Measurements from ENCODE around the gene NUDCD3.
"Not testable (repeated sequence)": the region's sequence is repeated elsewhere in the genome, so short reads cannot be mapped to it uniquely, and the experiment has no call there.

NUDCD3 gene

DNA sequence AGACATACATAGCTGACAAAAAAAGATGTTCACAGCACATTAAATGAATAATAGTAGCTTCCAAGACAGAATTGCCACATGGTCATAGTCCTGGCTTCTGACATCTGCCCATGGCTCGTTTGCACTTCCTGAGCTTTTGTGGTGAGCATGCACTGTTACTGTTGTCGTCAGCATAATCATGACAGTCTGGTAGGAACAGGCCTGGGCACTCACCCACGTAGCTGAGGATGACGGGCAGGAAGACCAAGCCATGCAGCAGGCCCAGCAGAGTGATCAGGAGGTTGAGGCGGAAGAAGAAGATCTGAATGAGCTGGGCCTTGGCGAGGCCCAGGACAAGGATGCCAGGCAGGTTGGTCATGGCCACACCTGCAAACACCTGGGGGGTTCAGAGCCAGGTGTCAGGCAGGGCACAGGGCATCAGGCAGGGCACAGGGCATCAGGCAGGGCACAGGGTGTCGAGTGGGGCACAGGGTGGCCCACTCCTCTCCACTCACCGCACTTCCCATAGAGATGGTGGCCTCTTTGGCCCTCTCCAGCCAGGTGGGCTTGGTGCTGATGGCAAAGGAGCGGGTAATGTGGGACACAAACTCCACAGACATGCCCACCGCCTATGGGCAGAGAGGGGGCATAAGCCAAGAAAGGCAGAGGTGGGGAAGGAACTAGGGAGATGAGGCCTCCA, 25.3 kb upstream of the NUDCD3 start:
- DNase-seq = no peak

DNA sequence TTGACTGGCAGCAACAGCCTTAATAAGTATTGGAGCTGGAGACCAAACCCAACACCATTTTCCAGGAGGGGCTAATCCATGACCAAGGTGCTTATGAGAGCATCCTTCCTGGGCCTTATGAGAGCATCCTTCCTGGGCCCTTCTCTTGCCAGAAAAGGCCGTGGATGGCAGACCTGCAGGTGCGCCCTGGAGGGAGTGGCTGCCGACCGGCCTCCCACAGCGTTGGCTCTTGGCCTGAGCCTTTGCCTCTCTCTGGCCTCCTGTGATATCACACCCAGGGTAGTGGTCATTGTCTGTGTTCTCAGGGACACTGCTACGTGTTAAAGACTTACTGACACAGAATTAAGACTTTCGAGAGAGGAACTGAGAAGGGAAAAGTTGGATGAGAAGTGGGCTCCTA, 22.3 kb upstream of the NUDCD3 start:
- DNase-seq = no peak

DNA sequence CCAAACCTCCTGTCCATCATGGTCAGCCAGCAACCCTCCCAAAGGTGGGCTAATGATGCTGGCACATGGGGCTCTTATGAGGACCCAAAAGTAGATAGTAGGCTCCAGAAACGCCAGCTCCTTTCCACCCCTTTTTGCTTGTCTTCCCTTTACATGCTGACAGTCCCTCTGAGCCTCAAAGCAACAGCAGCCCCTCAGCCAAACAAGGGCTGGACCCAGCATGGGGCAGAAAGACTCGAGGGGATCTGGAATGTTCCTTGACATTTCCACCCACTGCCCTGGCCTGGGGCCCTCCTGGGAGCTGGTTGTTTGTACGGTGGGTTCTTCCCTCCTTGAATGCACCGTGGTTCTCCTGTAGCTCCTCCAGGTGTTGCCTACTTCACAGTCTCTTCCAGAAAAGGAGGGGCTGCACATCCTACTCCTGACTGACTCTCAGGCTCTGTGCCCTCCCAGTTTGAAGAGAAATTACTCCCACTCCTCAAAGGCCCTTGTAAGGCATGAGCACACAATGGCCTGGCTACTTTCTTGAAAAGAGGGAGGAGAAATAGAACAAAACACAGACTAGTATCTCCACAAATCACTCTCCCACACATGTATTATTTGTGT, 21.5 kb upstream of the NUDCD3 start:
- DNase-seq = no peak

DNA sequence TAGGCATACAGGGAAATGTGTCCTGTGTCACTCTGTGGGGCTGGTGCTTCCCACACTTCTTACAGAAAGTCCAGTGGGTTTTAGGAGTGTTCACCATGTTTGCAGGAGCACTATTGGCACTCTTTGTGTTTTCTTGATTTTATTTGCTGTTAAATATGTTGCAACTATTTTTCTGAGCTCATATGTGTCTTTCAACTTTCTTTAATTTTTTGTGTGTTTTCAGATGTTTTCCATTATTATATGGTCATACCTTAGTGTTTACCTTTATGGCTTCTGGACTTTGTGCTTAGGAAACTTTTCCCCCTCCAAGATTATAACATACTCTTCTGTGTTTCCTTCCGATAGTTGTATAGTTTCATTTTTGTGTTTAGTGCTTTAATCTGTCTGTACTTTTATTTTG, 20.8 kb upstream of the NUDCD3 start:
- no peak for DNase-seq

DNA sequence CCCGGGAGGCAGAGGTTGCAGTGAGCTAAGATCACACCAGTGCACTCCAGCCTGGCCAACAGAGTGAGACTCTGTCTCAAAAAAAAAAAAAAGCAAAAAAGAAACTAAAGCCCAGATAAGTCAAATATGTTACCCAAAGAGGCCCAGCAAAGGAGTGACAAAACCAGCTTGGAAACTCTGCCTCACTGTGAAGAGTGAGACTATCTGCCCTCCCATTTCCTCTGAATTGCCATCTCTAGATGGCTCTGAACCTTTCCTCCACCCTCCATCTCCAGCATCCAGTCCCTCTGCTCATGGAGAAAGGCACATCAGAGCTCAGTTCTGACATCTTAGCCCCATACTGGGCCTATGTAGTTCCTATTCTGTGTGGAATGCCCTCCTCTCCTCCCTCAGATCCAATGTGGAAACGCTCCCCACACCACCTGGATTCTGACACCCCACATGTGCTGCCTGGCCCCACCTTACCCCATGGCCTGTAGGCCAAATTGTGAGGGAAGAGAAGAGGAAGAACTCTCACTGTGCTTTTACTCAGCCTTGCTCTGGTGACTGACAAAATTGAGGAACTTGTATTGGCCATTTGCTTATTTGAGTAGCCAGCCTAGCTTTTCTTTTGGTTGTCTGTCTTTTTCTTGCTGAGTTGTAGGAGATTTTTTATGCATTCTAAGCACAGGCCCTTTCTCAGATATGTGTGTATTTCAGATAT, 18.0 kb upstream of the NUDCD3 start:
- DNase-seq = peak; percentile 14

DNA sequence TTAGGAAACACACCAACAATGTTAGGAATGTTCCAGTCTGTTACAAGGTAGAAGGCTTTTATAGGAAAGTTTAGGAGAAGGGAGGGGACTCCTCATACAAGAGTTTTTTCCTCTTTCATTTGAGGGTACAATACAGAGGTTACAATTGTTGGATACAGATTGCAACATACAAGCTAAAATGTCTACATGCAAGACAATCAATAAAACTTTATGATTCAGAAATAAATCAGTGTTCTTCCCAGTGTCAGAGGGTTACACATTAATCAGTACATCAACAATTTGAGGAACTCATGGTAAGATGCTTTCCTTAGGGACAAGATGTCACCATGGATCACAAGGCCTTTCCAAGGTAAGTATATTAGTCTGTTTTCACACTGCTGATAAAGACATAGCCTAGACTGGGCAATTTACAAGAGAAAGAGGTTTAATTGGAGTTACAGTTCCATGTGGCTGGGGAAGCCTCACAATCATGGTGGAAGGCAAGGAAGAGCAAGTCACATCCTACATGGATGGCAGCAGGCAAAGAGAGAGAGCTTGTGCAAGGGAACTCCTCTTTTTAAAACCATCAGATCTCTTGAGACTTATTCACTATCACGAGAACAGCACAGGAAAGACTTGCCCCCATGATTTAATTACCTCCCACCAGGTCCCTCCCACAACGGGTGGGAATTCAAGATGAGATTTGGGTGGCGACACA, 16.3 kb upstream of the NUDCD3 start:
- not testable (repeated sequence) for DNase-seq

DNA sequence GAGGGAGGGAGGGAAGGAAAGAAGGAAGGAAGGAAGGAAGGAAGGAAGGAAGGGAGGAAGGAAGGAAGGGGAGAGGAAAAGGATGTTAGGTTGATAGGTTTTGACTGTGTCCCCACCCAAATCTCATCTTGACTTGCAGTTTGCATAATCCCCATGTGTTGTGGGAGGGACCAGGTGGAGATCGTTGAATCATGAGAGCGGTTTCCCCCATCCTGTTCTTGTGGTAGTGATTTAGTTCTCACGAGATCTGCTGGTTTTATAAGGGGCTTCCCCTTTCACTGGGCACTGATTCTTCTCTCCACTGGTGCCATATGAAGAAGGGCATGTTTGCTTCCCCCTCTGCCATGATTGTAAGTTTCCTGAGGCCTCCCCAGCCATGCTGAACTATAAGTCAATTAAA, 15.1 kb upstream of the NUDCD3 start:
- no peak for DNase-seq

DNA sequence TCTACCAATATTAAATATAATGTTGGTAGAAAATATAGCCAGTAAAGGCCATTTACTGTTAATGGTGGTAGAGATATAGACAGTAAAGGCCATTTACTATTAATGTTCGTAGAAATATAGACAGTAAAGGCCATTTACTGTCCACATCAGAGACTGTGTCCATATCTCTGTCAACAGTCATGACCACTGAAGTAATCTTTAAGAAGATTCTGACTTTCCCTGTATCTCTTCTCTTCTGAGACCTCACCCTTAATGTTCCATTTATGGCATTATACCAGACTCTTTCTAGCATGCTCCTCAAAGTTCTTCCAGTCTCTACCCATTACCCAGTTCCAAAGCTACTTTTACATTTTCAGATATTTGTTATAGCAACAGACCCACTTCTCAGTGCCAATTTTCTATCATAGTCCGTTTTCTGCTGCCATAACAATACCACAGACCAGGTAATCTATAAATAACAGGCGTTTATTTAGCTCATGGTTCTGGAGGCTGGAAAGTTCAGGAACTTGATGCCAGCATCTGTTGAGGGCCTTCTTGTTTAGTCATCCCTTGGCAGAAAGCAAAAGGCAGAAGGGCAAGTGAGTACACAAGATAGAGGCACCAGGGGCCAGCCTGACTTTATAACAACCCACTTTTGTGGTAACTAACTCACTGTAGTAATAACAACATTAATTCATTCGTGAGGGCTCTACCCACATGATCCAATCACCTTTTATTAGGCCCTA, 7.9 kb upstream of the NUDCD3 start:
- DNase-seq = no peak

DNA sequence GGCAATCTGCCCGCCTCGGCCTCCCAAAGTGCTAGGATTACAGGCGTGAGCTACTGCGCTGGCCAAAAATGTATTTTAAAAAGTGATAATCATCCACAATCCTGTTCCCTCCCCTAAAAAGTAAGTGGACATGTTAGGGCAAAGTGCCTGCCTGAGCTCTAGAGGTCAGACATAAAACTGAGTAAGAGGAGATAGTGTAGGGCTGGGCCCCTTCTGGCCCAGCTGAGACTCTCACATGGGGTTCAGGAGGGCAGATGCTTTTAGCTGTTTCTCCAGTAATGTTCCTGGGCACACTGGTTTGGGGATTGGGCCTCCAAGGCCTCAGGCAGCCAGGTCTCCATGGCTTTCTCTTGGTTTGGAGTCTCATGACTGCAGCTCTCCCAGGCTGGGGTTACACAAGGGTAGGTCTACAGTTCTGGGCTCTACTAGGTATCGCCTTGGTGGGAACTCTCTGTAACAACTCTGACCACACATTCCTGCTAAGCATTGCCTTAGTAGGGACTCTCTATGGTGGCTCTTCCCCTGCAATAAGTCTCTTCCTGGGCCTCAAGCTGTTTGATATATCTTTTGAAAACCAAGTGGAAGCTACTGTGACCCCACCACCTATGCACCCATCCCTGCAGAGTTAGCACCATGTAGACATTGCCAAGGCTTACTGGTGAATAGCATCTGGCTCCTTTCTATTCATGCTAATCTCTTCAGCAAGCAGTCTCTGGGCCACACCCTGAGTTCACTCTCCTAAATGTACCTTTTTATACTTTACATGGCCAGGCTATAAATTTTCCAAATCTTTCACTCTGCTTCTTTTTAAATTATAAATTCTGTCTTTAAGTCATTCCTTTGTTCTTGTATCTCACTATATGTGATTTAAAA, 6.9 kb upstream of the NUDCD3 start:
- no peak for DNase-seq

DNA sequence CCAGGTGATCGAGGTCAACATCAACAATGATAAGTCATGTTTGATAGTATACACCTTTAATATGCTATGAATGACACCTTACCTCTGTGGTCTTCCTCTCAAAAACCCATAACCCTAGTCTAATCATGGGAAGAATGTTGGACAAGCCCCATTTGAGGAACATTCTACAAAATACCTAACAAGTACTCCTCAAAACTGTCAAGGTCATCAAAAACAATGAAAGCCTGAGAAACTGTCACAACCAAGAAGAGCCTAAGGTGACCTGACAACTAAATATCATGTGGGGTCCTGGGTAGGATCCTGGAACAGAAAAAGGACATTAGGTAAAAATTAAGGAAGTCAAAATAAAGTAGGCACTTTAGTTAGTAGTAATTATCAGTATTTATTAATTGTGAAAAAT, 5.9 kb upstream of the NUDCD3 start:
- no peak for DNase-seq

DNA sequence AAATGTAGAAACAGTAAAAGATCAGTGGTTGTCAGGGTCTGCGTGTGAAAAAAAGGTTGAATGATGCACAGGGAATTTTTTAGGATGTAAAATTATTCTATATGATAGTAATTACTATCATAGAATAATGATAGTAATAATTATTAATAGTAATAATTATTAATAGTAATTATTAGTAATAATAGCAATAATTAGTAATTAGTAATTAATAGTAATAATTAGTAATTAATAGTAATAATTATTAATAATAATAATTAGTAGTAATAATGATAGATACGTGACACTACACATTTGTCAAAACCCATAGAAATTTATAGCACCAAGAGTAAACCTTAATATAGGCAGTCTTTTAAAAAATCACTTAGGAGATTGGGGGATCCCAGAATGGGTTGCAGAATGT, 4.5 kb upstream of the NUDCD3 start:
- DNase-seq = no peak

DNA sequence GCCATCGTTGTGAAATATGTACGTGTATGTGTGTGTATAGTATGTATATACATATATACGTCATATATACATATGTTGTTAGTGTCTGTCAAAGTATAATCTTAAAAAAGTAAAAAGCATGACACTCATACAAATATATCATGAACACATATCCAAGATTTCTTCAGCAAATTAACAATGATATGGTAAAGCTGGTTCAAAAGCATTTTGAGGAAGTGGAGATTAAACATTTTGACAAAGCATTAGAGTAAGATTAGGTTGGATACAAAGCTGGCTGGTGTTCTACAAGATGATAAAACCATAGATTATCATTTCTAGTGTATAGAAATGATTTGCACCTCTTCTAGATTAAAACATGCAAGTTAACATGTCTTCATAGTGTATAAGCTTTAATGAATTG, 771 bp upstream of the NUDCD3 start:
- DNase-seq = no peak

DNA sequence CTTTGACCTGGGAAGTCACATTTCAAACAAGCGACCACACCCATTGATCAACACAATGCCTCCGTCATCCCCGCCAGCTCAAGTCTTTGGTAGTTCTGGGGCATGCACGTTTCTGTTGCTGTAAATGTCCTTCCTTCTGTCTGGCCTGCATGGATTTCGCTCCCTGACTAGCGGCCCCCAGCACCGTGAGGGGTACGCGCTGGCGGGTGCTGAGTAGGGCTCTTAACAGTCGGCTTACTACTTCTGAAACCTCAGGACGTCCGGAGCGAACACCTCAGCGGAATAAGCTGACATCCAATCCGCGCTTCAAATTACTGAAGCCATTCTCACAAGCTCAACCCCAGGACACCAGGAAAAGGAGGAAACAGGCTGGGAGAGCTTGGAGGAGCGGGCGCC, 505 bp downstream of the NUDCD3 start:
- DNase-seq = peak; percentile 40

DNA sequence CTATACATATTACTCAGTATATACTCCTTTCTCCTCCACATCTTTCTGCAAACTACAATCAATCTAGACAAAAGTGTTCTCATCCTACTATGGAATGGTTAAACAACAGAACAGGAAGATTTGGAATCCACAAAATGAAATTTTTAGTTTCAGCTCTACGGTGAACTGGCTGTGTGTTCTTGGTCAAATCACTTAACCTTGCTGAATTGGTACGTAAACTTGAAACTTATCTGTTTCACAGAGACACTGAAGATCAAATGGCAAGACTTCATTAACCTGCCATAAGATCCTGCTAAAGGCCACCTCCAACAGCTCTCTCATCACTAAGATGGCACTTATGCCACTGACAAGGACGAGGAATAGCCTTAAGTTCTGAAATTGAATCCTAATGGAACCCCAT, 1.5 kb downstream of the NUDCD3 start:
- DNase-seq = no peak

DNA sequence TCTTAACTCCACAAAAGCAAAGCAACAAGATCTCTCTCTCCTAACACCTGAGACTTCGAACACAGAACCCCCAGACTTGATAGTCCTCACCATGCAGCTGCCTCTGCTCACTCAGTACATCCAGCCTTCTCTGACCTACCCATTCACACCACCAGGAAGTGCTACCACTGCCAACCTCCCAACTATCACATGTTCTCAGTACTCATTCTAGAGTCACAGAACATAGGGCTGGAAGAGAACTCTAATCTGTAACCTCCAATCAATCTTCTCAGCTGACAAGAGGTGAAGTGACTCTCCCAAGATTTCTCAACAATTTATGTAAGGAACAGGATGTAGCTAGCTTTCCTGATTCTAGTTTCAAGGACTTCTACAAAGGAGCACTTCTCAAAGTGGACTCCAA, 3.8 kb downstream of the NUDCD3 start:
- DNase-seq = no peak

DNA sequence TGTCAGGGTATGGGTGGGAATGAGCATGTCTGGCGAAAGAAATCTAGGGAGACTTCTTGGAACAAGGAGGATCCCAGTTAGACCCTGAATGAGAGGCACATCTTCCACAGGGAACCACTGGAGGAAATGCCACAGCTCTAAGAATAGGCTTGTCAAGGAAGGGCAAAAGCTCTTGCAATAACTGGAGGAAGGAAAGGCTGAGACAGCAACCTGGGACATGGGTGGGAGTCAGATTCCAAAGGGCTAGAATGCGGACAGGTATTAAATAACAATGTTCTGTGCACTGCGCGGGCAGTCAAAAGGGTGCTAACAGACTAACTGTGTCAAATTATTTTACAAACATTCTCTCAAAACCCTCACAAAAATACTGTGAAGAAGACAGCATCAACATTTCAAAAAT, 4.5 kb downstream of the NUDCD3 start:
- no peak for DNase-seq

DNA sequence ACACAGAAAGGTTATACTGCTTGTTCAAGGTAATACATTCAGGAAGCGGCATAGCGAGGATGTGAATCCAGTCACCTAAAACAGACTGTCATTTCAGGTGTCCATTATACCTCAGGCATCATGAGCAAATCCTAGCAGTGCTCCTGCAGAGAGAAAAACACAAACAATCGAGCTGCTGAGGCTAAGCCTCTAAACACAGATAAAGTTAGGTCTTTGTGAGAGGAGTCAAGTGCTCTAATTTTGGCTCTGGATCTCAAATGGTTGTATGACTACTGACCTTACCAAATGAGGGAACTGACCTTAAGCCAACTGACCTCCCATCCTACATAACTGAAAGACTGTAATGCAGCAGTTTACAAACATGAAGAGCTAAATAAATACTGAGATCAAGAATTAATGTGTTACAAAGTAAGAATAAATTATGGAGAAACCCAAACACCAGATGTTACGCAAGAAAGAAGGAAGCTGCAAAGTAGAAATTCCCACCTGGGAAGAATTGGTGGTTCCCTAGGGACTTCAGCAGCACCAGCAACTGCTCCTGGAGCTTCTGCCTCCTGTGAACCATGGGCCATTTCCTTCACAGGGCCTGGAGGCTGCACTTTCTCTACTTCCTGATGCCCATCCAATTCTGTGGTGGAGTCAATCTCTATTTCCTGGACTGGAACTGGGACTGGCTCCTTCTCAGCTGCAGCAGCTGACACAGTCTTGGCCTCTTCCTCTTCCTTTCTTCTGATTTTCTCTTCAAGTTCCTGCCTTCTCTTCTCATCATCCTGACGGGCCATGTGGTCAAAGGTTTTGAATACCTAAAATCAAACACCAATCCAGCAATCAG, 5.8 kb downstream of the NUDCD3 start:
- no peak for DNase-seq

DNA sequence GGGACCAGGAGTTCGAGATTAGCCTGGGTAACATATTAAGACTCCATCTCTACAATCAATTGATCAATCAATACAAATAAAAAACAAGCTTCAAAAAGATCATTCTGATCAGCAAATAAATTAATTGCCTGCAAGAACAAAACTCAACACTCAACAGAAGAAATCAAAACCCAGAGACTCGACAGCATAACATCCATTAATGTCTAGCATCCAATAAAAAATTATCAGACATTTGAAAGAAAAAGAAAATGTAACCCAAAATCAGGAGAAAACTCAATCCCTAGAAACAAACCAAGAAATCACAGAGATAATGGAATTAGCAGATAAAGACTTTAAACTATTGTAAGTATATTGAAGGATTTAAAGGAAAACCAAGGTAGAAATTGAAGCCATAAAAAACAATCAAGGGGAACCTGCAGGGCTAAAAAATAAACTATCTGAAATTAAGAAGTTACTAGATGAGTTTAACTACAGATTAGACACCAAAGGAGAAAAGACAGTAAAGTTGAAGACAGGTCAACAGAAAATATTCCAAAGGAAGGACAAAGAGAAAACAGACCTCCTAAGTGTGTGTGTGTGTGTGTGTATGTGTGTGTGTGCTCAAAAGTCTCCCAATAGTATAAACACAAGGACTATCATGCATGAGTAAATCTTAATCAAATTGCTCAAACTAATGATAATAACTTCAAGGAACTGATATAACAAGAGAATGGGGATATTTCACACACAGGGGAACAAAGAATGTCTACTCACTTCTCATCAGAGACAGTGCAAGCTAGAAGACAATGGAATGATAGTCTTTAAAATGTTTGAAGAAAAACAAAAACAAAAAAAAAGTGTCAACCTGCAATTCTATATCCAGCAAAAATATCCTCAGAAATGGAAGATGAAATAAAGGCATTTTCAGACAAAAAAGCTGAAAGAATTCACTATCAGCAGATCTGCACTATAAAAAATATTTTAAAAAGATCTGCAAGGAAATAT, 7.7 kb downstream of the NUDCD3 start:
- no peak for DNase-seq

DNA sequence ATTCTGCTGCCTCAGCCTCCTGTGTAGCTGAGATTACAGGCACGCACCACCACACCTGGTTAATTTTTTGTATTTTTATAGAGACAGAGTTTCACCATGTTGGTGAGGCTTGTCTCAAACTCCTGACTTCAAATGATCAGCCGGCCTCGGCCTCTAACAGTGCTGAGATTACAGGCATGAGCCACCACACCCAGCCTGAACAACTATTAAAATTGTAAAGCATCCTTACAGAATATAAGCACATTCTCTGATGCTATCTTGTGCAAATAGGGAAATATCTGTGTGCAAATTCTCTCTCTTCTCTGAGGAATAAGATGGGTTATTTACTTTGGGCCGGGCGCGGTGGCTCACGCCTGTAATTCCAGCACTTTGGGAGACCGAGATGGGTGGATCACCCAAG, 12.5 kb downstream of the NUDCD3 start:
- no peak for DNase-seq

Measured in stimulated activated CD4-positive, alpha-beta T cell treated with anti-CD3 and anti-CD28 coated beads, Interleukin-4, amount 100 ng/mL, for 24 hours (primary cell).